ENCODE results near the gene TMEM131.

DNA sequence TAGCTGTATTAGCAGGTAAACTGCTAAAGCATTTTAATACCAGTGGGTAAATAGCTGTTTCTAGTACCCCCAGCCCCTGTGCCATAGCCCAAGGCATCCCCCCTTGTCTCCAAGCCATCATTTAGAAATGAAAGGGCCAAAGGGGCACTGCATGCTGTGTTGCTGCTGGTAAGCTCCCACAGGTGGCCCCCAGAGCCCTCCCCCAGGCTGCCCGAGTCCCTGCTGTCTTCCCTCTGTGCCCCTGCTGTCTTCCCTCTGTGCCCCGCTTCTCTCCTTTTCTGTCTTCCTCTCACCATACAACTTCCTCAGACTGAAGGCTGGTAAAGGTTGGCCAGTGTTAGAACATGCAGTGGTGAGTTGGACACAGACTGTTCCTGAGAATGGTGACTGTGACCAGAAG lies 240.3 kb downstream of the TMEM131 start:
- TF ChIP-seq, protein P1, sequence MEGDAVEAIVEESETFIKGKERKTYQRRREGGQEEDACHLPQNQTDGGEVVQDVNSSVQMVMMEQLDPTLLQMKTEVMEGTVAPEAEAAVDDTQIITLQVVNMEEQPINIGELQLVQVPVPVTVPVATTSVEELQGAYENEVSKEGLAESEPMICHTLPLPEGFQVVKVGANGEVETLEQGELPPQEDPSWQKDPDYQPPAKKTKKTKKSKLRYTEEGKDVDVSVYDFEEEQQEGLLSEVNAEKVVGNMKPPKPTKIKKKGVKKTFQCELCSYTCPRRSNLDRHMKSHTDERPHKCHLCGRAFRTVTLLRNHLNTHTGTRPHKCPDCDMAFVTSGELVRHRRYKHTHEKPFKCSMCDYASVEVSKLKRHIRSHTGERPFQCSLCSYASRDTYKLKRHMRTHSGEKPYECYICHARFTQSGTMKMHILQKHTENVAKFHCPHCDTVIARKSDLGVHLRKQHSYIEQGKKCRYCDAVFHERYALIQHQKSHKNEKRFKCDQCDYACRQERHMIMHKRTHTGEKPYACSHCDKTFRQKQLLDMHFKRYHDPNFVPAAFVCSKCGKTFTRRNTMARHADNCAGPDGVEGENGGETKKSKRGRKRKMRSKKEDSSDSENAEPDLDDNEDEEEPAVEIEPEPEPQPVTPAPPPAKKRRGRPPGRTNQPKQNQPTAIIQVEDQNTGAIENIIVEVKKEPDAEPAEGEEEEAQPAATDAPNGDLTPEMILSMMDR (IDR thresholded peaks at IDR 0.05; ENCODE audit: low read depth, low read length), result no peak
- TF ChIP-seq POLR2A (IDR thresholded peaks at IDR 0.05; ENCODE audit: extremely low read depth, insufficient read length) (no peak), MYC (IDR thresholded peaks at IDR 0.05; ENCODE audit: low read depth, low read length) (no peak)
- TF ChIP-seq, protein P2, sequence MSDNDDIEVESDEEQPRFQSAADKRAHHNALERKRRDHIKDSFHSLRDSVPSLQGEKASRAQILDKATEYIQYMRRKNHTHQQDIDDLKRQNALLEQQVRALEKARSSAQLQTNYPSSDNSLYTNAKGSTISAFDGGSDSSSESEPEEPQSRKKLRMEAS (IDR thresholded peaks at IDR 0.05; ENCODE audit: low read depth, low read length), result no peak

Measured in NB4 (cell line).